H1 (cell line): Measurements from ENCODE around the gene MYH7B. TPM values are rescaled to one million over a fixed set of nuclear protein-coding genes. Genes with fewer than 3 reads are reported as not detected.

Source experiments
- CTCF ChIA-PET: fragments of 300-600 bp; sonication (Branson Sonifier 250); formaldehyde crosslinking; loops from one replicate; lab custom pipeline; 2021; ENCODE audit not compliant: partially characterized antibody; lab: Charles Lee
- POLR2A ChIA-PET: fragments of 300-600 bp; sonication (Branson Sonifier 250); formaldehyde crosslinking; loops from one replicate; lab custom pipeline; 2021; ENCODE audit warnings: inconsistent platforms; ENCODE audit not compliant: partially characterized antibody; lab: Charles Lee
- DNase-seq, 2 experiments: peaks; one replicate each; pipeline versions ENCODE4 v3.0.0 to v3.0.0-alpha.2; 2010 to 2022; ENCODE audit warnings: low spot score in 2 of 2, low read depth in 1 of 2, mixed read lengths in 1 of 2
- FAIRE-seq: peaks from 2 replicates; lab custom pipeline; 2011; peaks lifted over from hg19 to GRCh38; lab: Jason Lieb, UNC
- H2AFZ ChIP-seq: 2 replicates; pipeline ENCODE4 v1.8.1; 2012; ENCODE audit warnings: low read length, inconsistent platforms
- H2AK5ac ChIP-seq: 2 replicates; pipeline ENCODE4 v1.6.1; 2013; ENCODE audit warnings: low read depth, low read length
- H2BK120ac ChIP-seq: replicated peaks from 2 replicates; pipeline ENCODE3; 2013; ENCODE audit warnings: low read depth, low read length, inconsistent platforms
- H2BK12ac ChIP-seq: 2 replicates; pipeline ENCODE4 v1.6.1; 2013; ENCODE audit warnings: low read depth, low read length
- H2BK15ac ChIP-seq: 2 replicates; pipeline ENCODE4 v1.6.1; 2013; ENCODE audit warnings: low read length
- H2BK20ac ChIP-seq: 2 replicates; pipeline ENCODE4 v1.6.1; 2013; ENCODE audit warnings: low read length
- H2BK5ac ChIP-seq: 2 replicates; pipeline ENCODE4 v1.6.1; 2013; ENCODE audit warnings: low read depth, low read length
- H3K14ac ChIP-seq: 2 replicates; pipeline ENCODE4 v1.6.1; 2013; ENCODE audit warnings: inconsistent platforms; ENCODE audit not compliant: insufficient read length
- H3K18ac ChIP-seq: 2 replicates; pipeline ENCODE4 v1.6.1; 2013; ENCODE audit warnings: low read length; ENCODE audit errors: extremely low read depth
- H3K23ac ChIP-seq: 2 replicates; pipeline ENCODE4 v1.6.1; 2013; ENCODE audit warnings: inconsistent platforms; ENCODE audit not compliant: insufficient read length
- H3K23me2 ChIP-seq: 2 replicates; pipeline ENCODE4 v1.6.1; 2013; ENCODE audit warnings: low read depth, low read length
- H3K27ac ChIP-seq: 2 replicates; pipeline ENCODE4 v1.6.1; 2011; ENCODE audit warnings: low read depth, low read length, inconsistent platforms
- H3K27me3 ChIP-seq, 4 experiments: replicated peaks in 1 of 4; 1 replicate in 1 of 4; 2 replicates in 3 of 4; pipeline versions ENCODE4 v1.6.1 to v1.8.1; 2011 to 2013; ENCODE audit warnings: low read length in 3 of 4, mild to moderate bottlenecking in 3 of 4, inconsistent platforms in 2 of 4, mixed read lengths in 2 of 4, moderate library complexity in 1 of 4; ENCODE audit not compliant: control insufficient read depth in 3 of 4, insufficient read depth in 3 of 4; ENCODE audit errors: extremely low read depth in 1 of 4
- H3K36me3 ChIP-seq, 4 experiments: 2 replicates each; pipeline versions ENCODE4 v1.6.1 to v1.8.1; 2011 to 2013; ENCODE audit warnings: mild to moderate bottlenecking in 4 of 4, low read length in 3 of 4, moderate library complexity in 2 of 4, control low read depth in 1 of 4, inconsistent platforms in 1 of 4; ENCODE audit not compliant: insufficient read depth in 4 of 4, control insufficient read depth in 2 of 4
- H3K4ac ChIP-seq: replicated peaks from 2 replicates; pipeline ENCODE3; 2013; ENCODE audit warnings: low read length, low read depth, mixed read lengths, inconsistent platforms; ENCODE audit not compliant: insufficient read length
- H3K4me1 ChIP-seq, 4 experiments: replicated peaks in 1 of 4; 1 replicate in 1 of 4; 2 replicates in 3 of 4; pipeline versions ENCODE4 v1.6.1 to v1.8.1; 2011 to 2013; ENCODE audit warnings: low read length in 3 of 4, inconsistent platforms in 2 of 4, mixed read lengths in 1 of 4; ENCODE audit not compliant: insufficient read depth in 4 of 4, control insufficient read depth in 3 of 4
- H3K4me2 ChIP-seq, 2 experiments: 2 replicates each; pipeline versions ENCODE4 v1.6.1 to v1.8.1; 2011 to 2013; ENCODE audit warnings: low read depth in 2 of 2, low read length in 2 of 2, control low read depth in 1 of 2, inconsistent platforms in 1 of 2, mild to moderate bottlenecking in 1 of 2; ENCODE audit not compliant: insufficient read depth in 1 of 2
- H3K4me3 ChIP-seq, 4 experiments: fragments of 200-600, 300-600 bp in 1 of 4; sonication (generic), shearing (Covaris generic), sonication (Bioruptor Twin) in 1 of 4; 2 replicates each; pipeline versions ENCODE4 v1.5.1 to v1.8.1; 2011 to 2016; ENCODE audit warnings: low read length in 4 of 4, low read depth in 3 of 4, control low read depth in 2 of 4, inconsistent platforms in 2 of 4, mild to moderate bottlenecking in 2 of 4, mixed read lengths in 1 of 4, moderate library complexity in 1 of 4; ENCODE audit not compliant: insufficient read depth in 2 of 4; ENCODE audit errors: extremely low read depth in 1 of 4
- H3K56ac ChIP-seq: replicated peaks from 2 replicates; pipeline ENCODE3; 2013; ENCODE audit warnings: low read depth, mild to moderate bottlenecking, mixed read lengths, low read length, inconsistent platforms; ENCODE audit not compliant: insufficient read length
- H3K79me1 ChIP-seq: 2 replicates; pipeline ENCODE4 v1.6.1; 2013; ENCODE audit warnings: low read depth, low read length, control low read depth
- H3K79me2 ChIP-seq, 2 experiments: 2 replicates each; pipeline versions ENCODE4 v1.6.1 to v1.8.1; 2012 to 2013; ENCODE audit warnings: low read length in 2 of 2, mild to moderate bottlenecking in 2 of 2, inconsistent platforms in 1 of 2; ENCODE audit not compliant: insufficient read depth in 2 of 2, control insufficient read depth in 1 of 2
- H3K9ac ChIP-seq, 4 experiments: replicated peaks in 1 of 4; 1 replicate in 1 of 4; 2 replicates in 3 of 4; pipeline versions ENCODE4 v1.6.1 to v1.8.1; 2011 to 2013; ENCODE audit warnings: low read depth in 3 of 4, low read length in 3 of 4, control low read depth in 2 of 4, mild to moderate bottlenecking in 2 of 4, moderate library complexity in 2 of 4, inconsistent platforms in 1 of 4; ENCODE audit errors: extremely low read depth in 1 of 4
- H3K9me3 ChIP-seq, 2 experiments: 2 replicates each; pipeline versions ENCODE4 v1.6.1 to v1.8.1; 2012 to 2013; ENCODE audit warnings: mild to moderate bottlenecking in 2 of 2, moderate library complexity in 2 of 2, control low read depth in 1 of 2, inconsistent platforms in 1 of 2, low read depth in 1 of 2, low read length in 1 of 2, mixed read lengths in 1 of 2; ENCODE audit not compliant: insufficient read depth in 2 of 2
- H4K20me1 ChIP-seq, 2 experiments: replicated peaks in 1 of 2; 2 replicates each; pipeline versions ENCODE3 to v1.8.1; 2011 to 2013; ENCODE audit warnings: inconsistent platforms in 2 of 2, low read length in 2 of 2, mild to moderate bottlenecking in 1 of 2; ENCODE audit not compliant: insufficient read depth in 2 of 2, control insufficient read depth in 1 of 2
- H4K5ac ChIP-seq: 2 replicates; pipeline ENCODE4 v1.6.1; 2013; ENCODE audit warnings: low read length, low read depth, mixed read lengths, inconsistent platforms; ENCODE audit not compliant: insufficient read length
- H4K8ac ChIP-seq: 2 replicates; pipeline ENCODE4 v1.8.0; 2013; ENCODE audit warnings: mild to moderate bottlenecking, moderate library complexity, low read length, inconsistent platforms; ENCODE audit not compliant: insufficient read depth; ENCODE audit errors: extremely low read depth
- H4K91ac ChIP-seq: replicated peaks from 2 replicates; pipeline ENCODE3; 2013; ENCODE audit warnings: low read length, mixed read lengths, inconsistent platforms; ENCODE audit not compliant: insufficient read length
- BCL11A ChIP-seq, 2 experiments: IDR thresholded peaks; one replicate each; pipeline ENCODE4 v1.6.1; 2011; ENCODE audit warnings: low read depth in 2 of 2, low read length in 2 of 2, mild to moderate bottlenecking in 2 of 2
- EGR1 ChIP-seq: IDR thresholded peaks from 2 replicates; pipeline ENCODE4 v1.6.1; 2011; ENCODE audit warnings: low read depth, low read length, borderline replicate concordance
- WGBS, 2 experiments: shearing (Covaris generic) in 1 of 2; methylation state at CpG; one replicate each; pipeline versions ENCODE4 v1.1.6 to v1.1.7; 2013 to 2015; ENCODE audit warnings: low lambda C conversion rate in 2 of 2, mixed read lengths in 2 of 2, inconsistent platforms in 1 of 2, low coverage in 1 of 2, missing lambda C conversion rate in 1 of 2; ENCODE audit not compliant: insufficient replicate concordance in 2 of 2, insufficient coverage in 1 of 2, insufficient read length in 1 of 2; ENCODE audit errors: extremely low coverage in 1 of 2, missing lambda C conversion rate in 1 of 2; 5-methylcytosine and 5-hydroxymethylcytosine counted together
- polyA plus RNA-seq, 7 experiments: library from polyadenylated mRNA; depleted of rRNA in 3 of 7; stranded (reverse) in 5 of 7; unstranded in 2 of 7; fragments of >200 nt in 5 of 7; fragments of 200-250 nt in 2 of 7; gene quantifications; 1 replicate in 5 of 7; 2 replicates in 1 of 7; 4 replicates in 1 of 7; pipeline versions ENCODE4 v1.2.1 to v1.2.3, GENCODE V29; 2011 to 2013; ENCODE audit warnings: missing spikeins in 2 of 7, mixed read lengths in 2 of 7
- total RNA-seq: library from RNA; stranded (reverse); fragmentation: NEBNext Ultra II Directional; extraction: Animal tissue kit (Norgen Biotek cat#: 25700); gene quantifications from 2 replicates; pipeline ENCODE4 v1.2.1, GENCODE V29; 2021

The MYH7B gene
- total and polyA plus RNA-seq, 2 of the 8 experiments (the other 6 are each of a cell fraction or from before 2014, with no cell fraction given) = 0.15 to 0.30 TPM

- no peak overlapping the region for H4K5ac ChIP-seq
- H4K8ac ChIP-seq = no peak overlapping the region; the same call in 1 of the 2 replicates
- H3K18ac ChIP-seq = no peak overlapping the region
These were observed 45.4 kb downstream of the MYH7B start for GRCh38 chr20:35000922-35001595.

More at GRCh38 chr20:35000922-35001595, 45.4 kb downstream of the MYH7B start:
- POLR2A ChIA-PET = interaction anchor here (0.6 to 2.5 kb wide), 8 partner anchors 11 to 277 kb away, joined by 3 to 7 read pairs (median 3); partner anchors contain the start of gene MMP24OS
- Histone ChIP-seq H2AK5ac (no peak overlapping the region), H3K36me3 (peaks cover 5 to 48% (median 35%) of the 10 kb centered on the region in 4 experiments; a peak in 5 of 8 replicates), H3K79me2 (no peaks in the 10 kb centered on the region), H3K14ac (no peak overlapping the region), H3K9me3 (no peaks in the 10 kb centered on the region), H3K4ac (no peak overlapping the region), H4K20me1 (peaks cover 6 to 8% of the 10 kb centered on the region in 2 experiments), H2BK20ac (no peak overlapping the region), H3K4me1 (peaks cover 0 to 2% (median 0%) of the 10 kb centered on the region in 4 experiments; a peak in 2 of 7 replicates), H3K9ac (no peak overlapping the region), H2BK5ac (no peak overlapping the region), H2BK15ac (no peak overlapping the region), H3K4me2 (no peak overlapping the region), H3K27ac (no peak overlapping the region), H3K23me2 (no peaks in the 10 kb centered on the region; the same call in 1 of the 2 replicates), H2AFZ (no peak overlapping the region), H4K91ac (no peak overlapping the region), H3K56ac (no peak overlapping the region), H3K4me3 (no peak overlapping the region), H2BK120ac (no peak overlapping the region), H2BK12ac (no peak overlapping the region), H3K27me3 (no peaks in the 10 kb centered on the region), H3K79me1 (no peaks in the 10 kb centered on the region), H3K23ac (no peak overlapping the region)
- DNase-seq (no peak), FAIRE-seq (no peak)
- CTCF ChIA-PET = interaction anchor here (0.7 to 4.1 kb wide), 23 partner anchors 8 to 286 kb away, joined by 3 to 54 read pairs (median 5); partner anchors contain the start of genes ACSS2, GGT7, GSS and MYH7B
- TF ChIP-seq BCL11A (IDR thresholded peaks at IDR 0.05; ENCODE audit: low read depth in 2 of 2, low read length in 2 of 2) (no peak), EGR1 (no peak)
- WGBS, 2 experiments = 89% methylated on average over 28 of the region's 28 CpGs; no CpG with 5 or more reads in 1 of the 2 experiments
